Hepatocyte (in vitro differentiated cells): ENCODE results near the gene ADAR. TPM values are rescaled to one million over a fixed set of nuclear protein-coding genes. Genes with fewer than 3 reads are reported as not detected.

ENCODE experiments used
- DNase-seq: peaks from one replicate; pipeline ENCODE4 v3.0.0-alpha.2; 2016; ENCODE audit warnings: low spot score
- H2AFZ ChIP-seq: fragments of 200-600 bp; sonication (generic); 2 replicates; pipeline ENCODE4 v1.6.0; 2016; ENCODE audit warnings: antibody characterized with exemption, mild to moderate bottlenecking
- H3K27ac ChIP-seq: fragments of 200-600 bp; sonication (generic); 2 replicates; pipeline ENCODE4 v1.5.1; 2016; ENCODE audit warnings: mild to moderate bottlenecking
- H3K27me3 ChIP-seq: fragments of 200-600 bp; sonication (generic); 2 replicates; pipeline ENCODE4 v1.6.1; 2016
- H3K36me3 ChIP-seq: fragments of 200-600 bp; sonication (generic); replicated peaks from 2 replicates; pipeline ENCODE4 v1.5.1; 2016; ENCODE audit warnings: low read depth; ENCODE audit not compliant: insufficient read depth
- H3K4me1 ChIP-seq: fragments of 200-600 bp; sonication (generic); 2 replicates; pipeline ENCODE4 v1.5.1; 2016; ENCODE audit warnings: mild to moderate bottlenecking, moderate library complexity; ENCODE audit not compliant: insufficient read depth
- H3K4me2 ChIP-seq: fragments of 200-600 bp; sonication (generic); 2 replicates; pipeline ENCODE4 v1.6.0; 2016
- H3K4me3 ChIP-seq: fragments of 200-600 bp; sonication (generic); 2 replicates; pipeline ENCODE4 v1.5.1; 2016; ENCODE audit warnings: mild to moderate bottlenecking
- H3K79me2 ChIP-seq: fragments of 200-600 bp; sonication (generic); 2 replicates; pipeline ENCODE4 v1.6.0; 2017; ENCODE audit warnings: mild to moderate bottlenecking
- H3K9me2 ChIP-seq: fragments of 200-600 bp; sonication (generic); replicated peaks from 2 replicates; pipeline ENCODE4 v1.6.0; 2017; ENCODE audit warnings: mild to moderate bottlenecking; ENCODE audit not compliant: insufficient read depth
- H3K9me3 ChIP-seq: fragments of 200-600 bp; sonication (generic); 2 replicates; pipeline ENCODE4 v1.5.1; 2016; ENCODE audit warnings: low read depth, mild to moderate bottlenecking
- H4K20me1 ChIP-seq: fragments of 200-600 bp; sonication (generic); 2 replicates; pipeline ENCODE4 v1.6.0; 2016; ENCODE audit warnings: mild to moderate bottlenecking; ENCODE audit not compliant: insufficient read depth, poor library complexity, severe bottlenecking
- EZH2 ChIP-seq: fragments of 200-600 bp; sonication (generic); IDR thresholded peaks from 2 replicates; pipeline ENCODE4 v1.6.1; 2016; ENCODE audit warnings: antibody characterized with exemption, mild to moderate bottlenecking, borderline replicate concordance
- EZH2phosphoT487 ChIP-seq: fragments of 200-600 bp; sonication (generic); IDR thresholded peaks from one replicate; pipeline ENCODE4 v1.6.1; 2018; ENCODE audit warnings: antibody characterized with exemption, mild to moderate bottlenecking, low read depth, moderate library complexity; ENCODE audit not compliant: unreplicated experiment, severe bottlenecking
- WGBS: methylation state at CpG from one replicate; pipeline ENCODE4 v1.1.6; 2016; ENCODE audit warnings: low lambda C conversion rate; ENCODE audit errors: missing lambda C conversion rate; 5-methylcytosine and 5-hydroxymethylcytosine counted together
- polyA plus RNA-seq: library from polyadenylated mRNA; unstranded; fragments of >200 nt; fragmentation: Nextera tagmentation; extraction: Ambion mirVana; gene quantifications from 2 replicates; pipeline ENCODE4 v1.2.1, GENCODE V29; 2016
- total RNA-seq: library from RNA; depleted of rRNA; stranded (reverse); fragments of >200 nt; gene quantifications from 2 replicates; pipeline ENCODE4 v1.2.3, GENCODE V29; 2014
- TF ChIP-seq, protein P1 (sequence below): fragments of 200-600 bp; sonication (generic); IDR thresholded peaks from 2 replicates; pipeline ENCODE4 v1.5.1; 2016; ENCODE audit warnings: antibody characterized with exemption, mild to moderate bottlenecking; ENCODE audit not compliant: poor library complexity

Gene ADAR
- total and polyA plus RNA-seq, 2 experiments from 2014 or later: 57.4 to 104 TPM

DNA sequence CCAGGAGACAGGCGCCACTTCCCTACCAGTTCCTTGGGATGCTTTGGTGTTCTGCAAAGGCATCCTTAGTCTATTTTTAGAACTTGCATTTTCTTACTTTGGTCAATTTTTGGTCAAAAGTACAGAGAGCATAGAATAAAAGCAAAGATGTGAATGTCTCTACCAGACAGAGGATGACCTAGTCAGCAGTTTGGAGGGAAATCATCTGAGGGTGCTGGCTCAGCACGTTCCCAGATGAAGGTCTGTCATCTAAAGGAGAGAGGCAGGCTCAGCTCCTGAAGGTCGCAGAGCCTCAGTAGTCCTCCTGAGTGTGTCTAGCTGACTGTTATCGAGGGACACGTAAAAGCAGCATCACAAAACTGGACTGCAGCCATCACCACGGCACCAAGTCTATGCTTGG, 25.1 kb downstream of the ADAR start:
- H2AFZ ChIP-seq: no peak overlapping the region
- no peaks in the 10 kb centered on the region for H3K9me2 ChIP-seq
- H3K79me2 ChIP-seq: no peaks in the 10 kb centered on the region
- no peak overlapping the region for H3K4me2 ChIP-seq
- H3K4me1 ChIP-seq: no peaks in the 10 kb centered on the region
- no peaks in the 10 kb centered on the region for H3K27me3 ChIP-seq
- no peak overlapping the region for H3K4me3 ChIP-seq
- H3K27ac ChIP-seq: no peak overlapping the region
- no peak for TF ChIP-seq EZH2phosphoT487
- TF ChIP-seq, protein P1, sequence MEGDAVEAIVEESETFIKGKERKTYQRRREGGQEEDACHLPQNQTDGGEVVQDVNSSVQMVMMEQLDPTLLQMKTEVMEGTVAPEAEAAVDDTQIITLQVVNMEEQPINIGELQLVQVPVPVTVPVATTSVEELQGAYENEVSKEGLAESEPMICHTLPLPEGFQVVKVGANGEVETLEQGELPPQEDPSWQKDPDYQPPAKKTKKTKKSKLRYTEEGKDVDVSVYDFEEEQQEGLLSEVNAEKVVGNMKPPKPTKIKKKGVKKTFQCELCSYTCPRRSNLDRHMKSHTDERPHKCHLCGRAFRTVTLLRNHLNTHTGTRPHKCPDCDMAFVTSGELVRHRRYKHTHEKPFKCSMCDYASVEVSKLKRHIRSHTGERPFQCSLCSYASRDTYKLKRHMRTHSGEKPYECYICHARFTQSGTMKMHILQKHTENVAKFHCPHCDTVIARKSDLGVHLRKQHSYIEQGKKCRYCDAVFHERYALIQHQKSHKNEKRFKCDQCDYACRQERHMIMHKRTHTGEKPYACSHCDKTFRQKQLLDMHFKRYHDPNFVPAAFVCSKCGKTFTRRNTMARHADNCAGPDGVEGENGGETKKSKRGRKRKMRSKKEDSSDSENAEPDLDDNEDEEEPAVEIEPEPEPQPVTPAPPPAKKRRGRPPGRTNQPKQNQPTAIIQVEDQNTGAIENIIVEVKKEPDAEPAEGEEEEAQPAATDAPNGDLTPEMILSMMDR: no peak
- TF ChIP-seq EZH2: no peak
- H3K36me3 ChIP-seq: no peaks in the 10 kb centered on the region
- H3K9me3 ChIP-seq: no peaks in the 10 kb centered on the region
- H4K20me1 ChIP-seq: no peaks in the 10 kb centered on the region
- WGBS: 97% methylated on average over 6 of the region's 6 CpGs
- no peak for DNase-seq

DNA sequence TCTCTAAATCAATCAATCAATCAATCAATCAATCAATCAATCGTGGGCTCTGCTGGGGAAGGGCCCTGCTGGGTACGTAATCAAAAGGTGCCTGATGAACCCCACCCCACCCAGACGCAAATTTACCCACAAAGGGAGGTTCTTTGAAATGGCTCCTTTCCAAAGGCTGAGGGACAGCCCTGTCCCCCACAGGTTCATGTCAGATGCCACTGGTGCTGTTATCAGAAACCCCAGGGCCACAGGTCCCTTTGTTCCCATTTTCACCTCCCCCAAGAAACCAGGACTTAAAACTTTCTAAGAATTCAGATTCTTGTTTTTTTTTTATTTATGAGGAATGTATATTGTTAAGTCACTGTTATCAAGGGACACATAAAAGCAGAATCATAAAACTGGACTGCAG, 26.2 kb downstream of the ADAR start:
- Histone ChIP-seq H3K27ac (no peak overlapping the region), H3K36me3 (no peaks in the 10 kb centered on the region), H3K9me3 (no peaks in the 10 kb centered on the region), H2AFZ (no peak overlapping the region), H3K9me2 (no peaks in the 10 kb centered on the region), H3K27me3 (no peaks in the 10 kb centered on the region), H3K79me2 (no peaks in the 10 kb centered on the region), H3K4me2 (no peak overlapping the region), H3K4me3 (no peak overlapping the region), H4K20me1 (no peaks in the 10 kb centered on the region), H3K4me1 (no peaks in the 10 kb centered on the region)
- TF ChIP-seq EZH2phosphoT487 (no peak), EZH2 (no peak)
- TF ChIP-seq, protein P1: no peak
- 100% methylated on average over 2 of the region's 3 CpGs for whole genome bisulfite sequencing
- DNase-seq: no peak

- Histone ChIP-seq H4K20me1 (no peaks in the 10 kb centered on the region), H3K9me3 (no peaks in the 10 kb centered on the region), H3K79me2 (no peaks in the 10 kb centered on the region), H3K4me1 (no peaks in the 10 kb centered on the region), H3K4me3 (no peak overlapping the region), H3K27me3 (no peaks in the 10 kb centered on the region), H3K36me3 (no peaks in the 10 kb centered on the region), H2AFZ (no peak overlapping the region), H3K27ac (no peak overlapping the region), H3K4me2 (no peak overlapping the region), H3K9me2 (no peaks in the 10 kb centered on the region)
- TF ChIP-seq, protein P1: no peak
- TF ChIP-seq EZH2: no peak
- no peak for TF ChIP-seq EZH2phosphoT487
- 98% methylated on average over 8 of the region's 8 CpGs for WGBS
- DNase-seq: no peak
Measured at GRCh38 chr1:154579374-154579773, 28.6 kb downstream of the ADAR start.

- 88% methylated on average over 6 of the region's 6 CpGs for WGBS
- H3K27me3 ChIP-seq: no peaks in the 10 kb centered on the region
- DNase-seq: no peak
- no peaks in the 10 kb centered on the region for H3K9me3 ChIP-seq
- H3K9me2 ChIP-seq: no peaks in the 10 kb centered on the region
- H3K4me3 ChIP-seq: no peak overlapping the region
- H3K79me2 ChIP-seq: no peaks in the 10 kb centered on the region
- no peak overlapping the region for H3K4me2 ChIP-seq
- H4K20me1 ChIP-seq: no peaks in the 10 kb centered on the region
- H3K4me1 ChIP-seq: no peaks in the 10 kb centered on the region
- no peak overlapping the region for H2AFZ ChIP-seq
- H3K27ac ChIP-seq: no peak overlapping the region
- TF ChIP-seq EZH2phosphoT487 (no peak), EZH2 (no peak)
- TF ChIP-seq, protein P1: no peak
- H3K36me3 ChIP-seq: no peaks in the 10 kb centered on the region
Measured at GRCh38 chr1:154578058-154578418, 29.9 kb downstream of the ADAR start.
